Lower lobe of right lung (tissue), 2 donors: ENCODE data around the gene TERT. TPM values are rescaled to one million over a fixed set of nuclear protein-coding genes. Genes with fewer than 3 reads are reported as not detected.

Source experiments
- ATAC-seq, 2 donors: fragments of 200-7000 bp; cut with Tn5 transposase; one replicate each; pipeline ENCODE4 v1.9.1; 2020 to 2022; ENCODE audit warnings: mild to moderate bottlenecking in 2 of 2, moderate library complexity in 2 of 2
- DNase-seq: peaks from one replicate; pipeline ENCODE4 v3.0.0-alpha.2; 2020
- H3K27ac ChIP-seq: fragments of 200-600 bp; one replicate; pipeline ENCODE4 v1.8.0; 2022
- H3K27me3 ChIP-seq: fragments of 200-600 bp; one replicate; pipeline ENCODE4 v1.8.0; 2022; ENCODE audit warnings: low read depth
- H3K36me3 ChIP-seq: fragments of 200-600 bp; one replicate; pipeline ENCODE4 v1.8.0; 2022; ENCODE audit warnings: mild to moderate bottlenecking
- H3K4me1 ChIP-seq: fragments of 200-600 bp; one replicate; pipeline ENCODE4 v1.8.0; 2022
- H3K4me3 ChIP-seq: fragments of 200-600 bp; one replicate; pipeline ENCODE4 v1.8.0; 2022; ENCODE audit warnings: mild to moderate bottlenecking
- H3K9me3 ChIP-seq: fragments of 200-600 bp; one replicate; pipeline ENCODE4 v1.8.0; 2022
- intact Hi-C: fragments of 100-400 bp; cut with DNase I; formaldehyde crosslinking; loops from one replicate; pipeline ENCODE4 v1.11.0; 2022
- total RNA-seq: library from RNA; stranded (reverse); fragmentation: NEBNext Ultra II Directional; extraction: Animal tissue kit (Norgen Biotek cat#: 25700); gene quantifications from one replicate; pipeline ENCODE4 v1.2.1, GENCODE V29; 2021
- TF ChIP-seq, protein P1 (sequence below): fragments of 200-600 bp; IDR thresholded peaks from one replicate; pipeline ENCODE4 v1.8.0; 2022; ENCODE audit warnings: antibody characterized with exemption, mild to moderate bottlenecking
- donor health status: DM: no; HTN: yes; CAD: no; lungs with severe emphysema.

TERT gene
- total RNA-seq, 1 donor from 2014 or later: not detected

DNA sequence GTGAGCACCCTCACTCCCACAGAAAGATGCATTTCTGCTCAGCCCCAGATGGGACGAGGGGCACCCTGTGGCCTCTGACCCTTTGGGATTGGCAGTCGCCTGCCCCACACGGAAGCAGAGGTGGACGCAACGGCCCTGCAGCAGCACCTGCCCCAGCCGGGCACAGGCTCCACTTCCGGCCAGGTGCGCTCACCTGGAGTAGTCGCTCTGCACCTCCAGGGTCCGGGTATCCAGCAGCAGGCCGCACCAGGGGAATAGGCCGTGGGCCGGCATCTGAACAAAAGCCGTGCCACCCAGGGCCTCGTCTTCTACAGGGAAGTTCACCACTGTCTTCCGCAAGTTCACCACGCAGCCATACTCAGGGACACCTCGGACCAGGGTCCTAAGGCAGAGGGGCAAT, 30.7 kb downstream of the TERT start:
- Histone ChIP-seq H3K27ac (no peak overlapping the region), H3K4me1 (no peaks in the 10 kb centered on the region), H3K9me3 (no peaks in the 10 kb centered on the region), H3K36me3 (no peaks in the 10 kb centered on the region), H3K4me3 (no peak overlapping the region), H3K27me3 (no peaks in the 10 kb centered on the region)
- ATAC-seq (no peak), DNase-seq (no peak)
- TF ChIP-seq, protein P1, sequence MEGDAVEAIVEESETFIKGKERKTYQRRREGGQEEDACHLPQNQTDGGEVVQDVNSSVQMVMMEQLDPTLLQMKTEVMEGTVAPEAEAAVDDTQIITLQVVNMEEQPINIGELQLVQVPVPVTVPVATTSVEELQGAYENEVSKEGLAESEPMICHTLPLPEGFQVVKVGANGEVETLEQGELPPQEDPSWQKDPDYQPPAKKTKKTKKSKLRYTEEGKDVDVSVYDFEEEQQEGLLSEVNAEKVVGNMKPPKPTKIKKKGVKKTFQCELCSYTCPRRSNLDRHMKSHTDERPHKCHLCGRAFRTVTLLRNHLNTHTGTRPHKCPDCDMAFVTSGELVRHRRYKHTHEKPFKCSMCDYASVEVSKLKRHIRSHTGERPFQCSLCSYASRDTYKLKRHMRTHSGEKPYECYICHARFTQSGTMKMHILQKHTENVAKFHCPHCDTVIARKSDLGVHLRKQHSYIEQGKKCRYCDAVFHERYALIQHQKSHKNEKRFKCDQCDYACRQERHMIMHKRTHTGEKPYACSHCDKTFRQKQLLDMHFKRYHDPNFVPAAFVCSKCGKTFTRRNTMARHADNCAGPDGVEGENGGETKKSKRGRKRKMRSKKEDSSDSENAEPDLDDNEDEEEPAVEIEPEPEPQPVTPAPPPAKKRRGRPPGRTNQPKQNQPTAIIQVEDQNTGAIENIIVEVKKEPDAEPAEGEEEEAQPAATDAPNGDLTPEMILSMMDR: no peak
- intact Hi-C loops: no loop called here

DNA sequence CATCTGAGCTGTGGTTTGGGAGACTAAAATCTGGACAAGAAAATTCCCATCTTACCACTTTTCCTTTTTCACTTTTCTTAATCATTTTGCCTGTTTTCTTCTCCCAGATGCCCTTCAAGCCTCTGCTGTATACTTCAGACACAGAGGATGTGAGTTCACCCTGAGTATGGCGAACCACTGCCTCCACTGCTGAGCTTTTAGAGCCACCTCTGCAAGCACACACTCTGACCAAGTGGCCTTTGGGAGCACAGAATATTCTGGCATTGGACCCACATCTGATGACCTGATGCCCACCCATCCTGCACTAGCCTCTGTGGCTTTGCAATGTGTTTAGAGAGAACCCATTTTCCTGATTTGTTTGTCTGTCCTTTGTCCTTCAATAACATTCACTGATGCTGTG, 32.5 kb downstream of the TERT start:
- TF ChIP-seq, protein P1: no peak
- H3K4me3 ChIP-seq: no peak overlapping the region

DNA sequence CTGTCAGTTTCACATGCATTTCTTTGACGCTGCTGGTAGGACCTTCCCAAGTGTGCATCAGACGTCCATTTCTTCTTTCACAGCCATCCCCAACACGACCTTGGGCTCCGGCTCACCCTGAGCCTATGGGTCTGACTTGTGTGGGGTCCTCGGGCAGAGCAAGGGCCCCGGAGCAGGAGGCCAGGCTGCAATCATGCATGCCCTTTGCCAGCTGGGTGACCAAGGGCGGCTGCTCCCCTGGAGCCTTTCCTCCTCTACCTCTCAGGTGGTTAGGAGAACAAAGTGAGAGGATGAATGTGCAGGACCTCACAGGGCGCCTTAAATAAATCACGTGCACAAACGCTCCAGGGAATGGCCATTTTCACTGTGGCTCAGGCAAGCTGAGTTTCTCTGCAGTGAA, 33.2 kb downstream of the TERT start:
- Histone ChIP-seq H3K9me3 (no peaks in the 10 kb centered on the region), H3K36me3 (no peaks in the 10 kb centered on the region), H3K4me3 (no peak overlapping the region), H3K27ac (no peak overlapping the region), H3K27me3 (no peaks in the 10 kb centered on the region), H3K4me1 (no peaks in the 10 kb centered on the region)
- TF ChIP-seq, protein P1: no peak
- DNase-seq (no peak), ATAC-seq (no peak)
- intact Hi-C loops: no loop called here

More for the DNA sequence above, 32.5 kb downstream of the TERT start:
- H3K9me3 ChIP-seq: no peaks in the 10 kb centered on the region
- no peaks in the 10 kb centered on the region for H3K4me1 ChIP-seq
- no peaks in the 10 kb centered on the region for H3K36me3 ChIP-seq
- ATAC-seq (no peak), DNase-seq (no peak)
- intact Hi-C loops: no loop called here
- no peak overlapping the region for H3K27ac ChIP-seq
- no peaks in the 10 kb centered on the region for H3K27me3 ChIP-seq

DNA sequence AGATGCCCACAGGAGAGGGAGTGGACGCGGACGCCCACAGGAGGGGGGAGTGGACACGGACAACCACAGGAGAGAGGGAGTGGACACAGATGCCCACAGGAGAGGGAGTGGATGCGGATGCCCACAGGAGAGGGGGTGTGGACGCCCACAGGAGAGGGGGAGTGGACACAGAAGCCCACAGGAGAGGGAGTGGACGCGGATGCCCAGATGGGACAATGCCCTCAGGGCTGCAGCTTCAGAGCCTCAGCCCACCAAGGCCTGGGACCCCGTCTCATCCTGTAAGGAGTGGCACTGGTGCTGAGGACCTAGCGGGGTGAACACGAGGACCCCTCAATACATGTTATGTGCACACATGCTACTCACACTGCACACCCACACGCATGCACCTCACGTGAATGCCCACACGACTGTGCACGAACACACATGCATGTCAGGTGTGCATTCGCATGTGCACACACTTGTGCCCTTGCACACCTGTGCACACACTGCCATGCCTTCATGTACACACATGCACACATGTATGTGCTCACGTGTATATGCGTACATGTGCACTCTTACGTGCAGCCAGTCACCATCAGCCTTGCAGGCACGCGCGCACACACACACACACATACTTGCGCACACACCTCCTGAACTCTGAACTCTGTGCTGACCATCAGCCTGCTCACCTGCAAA, 34.9 kb downstream of the TERT start:
- Histone ChIP-seq H3K27me3 (no peaks in the 10 kb centered on the region), H3K4me1 (no peaks in the 10 kb centered on the region), H3K36me3 (no peaks in the 10 kb centered on the region), H3K27ac (no peak overlapping the region), H3K9me3 (no peaks in the 10 kb centered on the region), H3K4me3 (no peak overlapping the region)
- intact Hi-C loops: no loop called here
- ATAC-seq: no peak
- DNase-seq: no peak
- TF ChIP-seq, protein P1: no peak

DNA sequence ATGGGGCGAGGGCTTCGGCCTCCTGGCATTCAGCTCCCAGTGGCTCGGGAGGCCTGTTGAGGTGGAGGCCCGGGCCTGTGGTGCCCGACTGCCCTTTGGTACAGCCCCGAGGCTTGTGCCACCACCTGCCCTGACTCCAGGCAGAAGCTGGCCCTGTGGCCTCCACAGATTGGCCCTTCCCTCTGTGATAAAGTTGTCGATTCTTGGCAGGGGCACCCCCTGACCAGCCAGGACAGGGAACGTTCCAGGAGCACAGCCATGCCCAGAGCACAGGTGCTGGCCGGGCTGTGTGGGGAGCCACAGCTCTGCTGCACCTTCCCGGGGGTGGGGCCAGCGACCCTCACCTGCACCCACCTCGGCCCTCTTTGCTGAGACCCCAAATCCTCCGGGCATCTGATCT, 37.0 kb downstream of the TERT start:
- H3K27ac ChIP-seq: no peak overlapping the region
- no peaks in the 10 kb centered on the region for H3K27me3 ChIP-seq
- TF ChIP-seq, protein P1: no peak
- no peak for DNase-seq
- H3K4me1 ChIP-seq: no peaks in the 10 kb centered on the region
- H3K9me3 ChIP-seq: no peaks in the 10 kb centered on the region
- no peak for ATAC-seq
- no peak overlapping the region for H3K4me3 ChIP-seq
- H3K36me3 ChIP-seq: no peaks in the 10 kb centered on the region
- intact Hi-C loops: no loop called here
